Gastrocnemius medialis (tissue), 4 donors: ENCODE measurements around the gene JOSD2.
"Not testable (repeated sequence)": the region's sequence is repeated elsewhere in the genome, so short reads cannot be mapped to it uniquely, and the experiment has no call there.

ENCODE experiments used
- POLR2A ChIP-seq, 2 donors: fragments of 450-650 bp; IDR thresholded peaks; one replicate each; pipeline ENCODE4 v1.6.1; 2017; ENCODE audit warnings: antibody characterized with exemption in 2 of 2, mild to moderate bottlenecking in 2 of 2, moderate library complexity in 2 of 2
- TF ChIP-seq, protein P1 (sequence below), 5 experiments: fragments of 450-650 bp in 3 of 5; fragments of 200-600 bp in 2 of 5; sonication (generic) in 2 of 5; IDR thresholded peaks in 4 of 5; conservative IDR thresholded peaks in 1 of 5; 1 replicate in 4 of 5; 2 replicates in 1 of 5; pipeline ENCODE4 v1.5.1; 2016 to 2019; ENCODE audit warnings: antibody characterized with exemption in 5 of 5, mild to moderate bottlenecking in 3 of 5, moderate library complexity in 3 of 5

DNA sequence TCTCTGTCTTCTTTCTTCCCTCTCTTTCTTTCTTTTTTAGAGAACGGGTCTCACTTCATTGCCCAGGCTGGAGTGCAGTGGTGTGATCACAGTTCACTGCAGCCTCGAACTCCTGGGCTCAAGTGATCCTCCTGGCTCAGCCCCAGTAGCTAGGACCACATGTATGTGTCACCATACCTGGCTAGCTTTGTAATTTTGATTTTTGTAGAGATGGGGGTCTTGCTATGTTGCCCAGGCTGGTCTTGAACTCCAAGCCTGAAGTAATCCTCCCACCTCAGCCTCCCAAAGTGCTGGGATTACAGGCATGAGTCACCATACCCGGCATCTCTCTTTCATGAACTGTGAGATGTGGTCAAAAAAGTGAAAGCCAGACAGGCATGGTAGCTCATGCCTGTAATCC, 37.7 kb downstream of the JOSD2 start:
- TF ChIP-seq, protein P1, sequence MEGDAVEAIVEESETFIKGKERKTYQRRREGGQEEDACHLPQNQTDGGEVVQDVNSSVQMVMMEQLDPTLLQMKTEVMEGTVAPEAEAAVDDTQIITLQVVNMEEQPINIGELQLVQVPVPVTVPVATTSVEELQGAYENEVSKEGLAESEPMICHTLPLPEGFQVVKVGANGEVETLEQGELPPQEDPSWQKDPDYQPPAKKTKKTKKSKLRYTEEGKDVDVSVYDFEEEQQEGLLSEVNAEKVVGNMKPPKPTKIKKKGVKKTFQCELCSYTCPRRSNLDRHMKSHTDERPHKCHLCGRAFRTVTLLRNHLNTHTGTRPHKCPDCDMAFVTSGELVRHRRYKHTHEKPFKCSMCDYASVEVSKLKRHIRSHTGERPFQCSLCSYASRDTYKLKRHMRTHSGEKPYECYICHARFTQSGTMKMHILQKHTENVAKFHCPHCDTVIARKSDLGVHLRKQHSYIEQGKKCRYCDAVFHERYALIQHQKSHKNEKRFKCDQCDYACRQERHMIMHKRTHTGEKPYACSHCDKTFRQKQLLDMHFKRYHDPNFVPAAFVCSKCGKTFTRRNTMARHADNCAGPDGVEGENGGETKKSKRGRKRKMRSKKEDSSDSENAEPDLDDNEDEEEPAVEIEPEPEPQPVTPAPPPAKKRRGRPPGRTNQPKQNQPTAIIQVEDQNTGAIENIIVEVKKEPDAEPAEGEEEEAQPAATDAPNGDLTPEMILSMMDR (IDR thresholded peaks at IDR 0.05 in 4 of 5, conservative IDR thresholded peaks at IDR 0.05 in 1 of 5): not testable (repeated sequence)
- not testable (repeated sequence) for TF ChIP-seq POLR2A (IDR thresholded peaks at IDR 0.05)
